ENCODE measurements around the gene IFT20. TPM values are rescaled to one million over a fixed set of nuclear protein-coding genes. Genes with fewer than 3 reads are reported as not detected.

Gene IFT20
- polyA plus RNA-seq, 2 of the 4 experiments (the other 2 are of a cell fraction), result 56.8 to 72.1 TPM

DNA sequence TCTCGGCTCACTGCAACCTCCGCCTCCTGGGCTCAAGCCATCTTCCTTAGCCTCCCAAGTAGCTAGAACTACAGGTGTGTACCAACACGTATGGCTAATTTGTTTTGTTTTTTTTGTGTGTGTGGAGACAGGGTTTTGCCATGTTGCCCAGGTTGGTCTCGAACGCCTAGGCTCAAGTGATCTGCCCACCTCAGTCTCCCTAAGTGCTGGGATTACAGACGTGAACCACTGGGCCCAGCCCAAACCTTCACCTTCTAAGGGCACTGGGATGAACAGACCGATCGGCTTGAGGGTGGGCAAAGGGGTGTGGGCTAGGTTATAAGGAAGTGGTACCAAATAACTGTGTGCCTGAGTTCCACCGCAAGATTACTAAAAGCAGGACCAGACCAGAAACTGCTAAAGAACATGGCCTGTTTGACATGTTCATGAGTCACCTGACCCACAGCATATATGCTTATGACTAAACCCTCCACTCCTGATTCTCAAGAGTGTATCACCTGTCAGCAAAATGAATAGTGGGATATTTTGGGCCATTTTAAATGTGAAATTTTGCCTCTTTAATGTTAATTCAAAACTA, 8.2 kb downstream of the IFT20 start (continued):
- TF ChIP-seq, protein P1, sequence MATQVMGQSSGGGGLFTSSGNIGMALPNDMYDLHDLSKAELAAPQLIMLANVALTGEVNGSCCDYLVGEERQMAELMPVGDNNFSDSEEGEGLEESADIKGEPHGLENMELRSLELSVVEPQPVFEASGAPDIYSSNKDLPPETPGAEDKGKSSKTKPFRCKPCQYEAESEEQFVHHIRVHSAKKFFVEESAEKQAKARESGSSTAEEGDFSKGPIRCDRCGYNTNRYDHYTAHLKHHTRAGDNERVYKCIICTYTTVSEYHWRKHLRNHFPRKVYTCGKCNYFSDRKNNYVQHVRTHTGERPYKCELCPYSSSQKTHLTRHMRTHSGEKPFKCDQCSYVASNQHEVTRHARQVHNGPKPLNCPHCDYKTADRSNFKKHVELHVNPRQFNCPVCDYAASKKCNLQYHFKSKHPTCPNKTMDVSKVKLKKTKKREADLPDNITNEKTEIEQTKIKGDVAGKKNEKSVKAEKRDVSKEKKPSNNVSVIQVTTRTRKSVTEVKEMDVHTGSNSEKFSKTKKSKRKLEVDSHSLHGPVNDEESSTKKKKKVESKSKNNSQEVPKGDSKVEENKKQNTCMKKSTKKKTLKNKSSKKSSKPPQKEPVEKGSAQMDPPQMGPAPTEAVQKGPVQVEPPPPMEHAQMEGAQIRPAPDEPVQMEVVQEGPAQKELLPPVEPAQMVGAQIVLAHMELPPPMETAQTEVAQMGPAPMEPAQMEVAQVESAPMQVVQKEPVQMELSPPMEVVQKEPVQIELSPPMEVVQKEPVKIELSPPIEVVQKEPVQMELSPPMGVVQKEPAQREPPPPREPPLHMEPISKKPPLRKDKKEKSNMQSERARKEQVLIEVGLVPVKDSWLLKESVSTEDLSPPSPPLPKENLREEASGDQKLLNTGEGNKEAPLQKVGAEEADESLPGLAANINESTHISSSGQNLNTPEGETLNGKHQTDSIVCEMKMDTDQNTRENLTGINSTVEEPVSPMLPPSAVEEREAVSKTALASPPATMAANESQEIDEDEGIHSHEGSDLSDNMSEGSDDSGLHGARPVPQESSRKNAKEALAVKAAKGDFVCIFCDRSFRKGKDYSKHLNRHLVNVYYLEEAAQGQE (IDR thresholded peaks at IDR 0.05), result no peak
- TF ChIP-seq CHD2 (IDR thresholded peaks at IDR 0.05; ENCODE audit: low read length, partially characterized antibody) (no peak), NPAS2 (CRISPR knock-in tag; IDR thresholded peaks at IDR 0.05; ENCODE audit: borderline replicate concordance) (no peak), HDAC2 (IDR thresholded peaks at IDR 0.05) (no peak), NFE2L2 (conservative IDR thresholded peaks at IDR 0.05; ENCODE audit: low read length) (no peak), ESRRA (IDR thresholded peaks at IDR 0.05; ENCODE audit: borderline replicate concordance, low read length) (no peak), RARB (CRISPR knock-in tag; IDR thresholded peaks at IDR 0.05) (no peak)
- TF ChIP-seq, protein P2, sequence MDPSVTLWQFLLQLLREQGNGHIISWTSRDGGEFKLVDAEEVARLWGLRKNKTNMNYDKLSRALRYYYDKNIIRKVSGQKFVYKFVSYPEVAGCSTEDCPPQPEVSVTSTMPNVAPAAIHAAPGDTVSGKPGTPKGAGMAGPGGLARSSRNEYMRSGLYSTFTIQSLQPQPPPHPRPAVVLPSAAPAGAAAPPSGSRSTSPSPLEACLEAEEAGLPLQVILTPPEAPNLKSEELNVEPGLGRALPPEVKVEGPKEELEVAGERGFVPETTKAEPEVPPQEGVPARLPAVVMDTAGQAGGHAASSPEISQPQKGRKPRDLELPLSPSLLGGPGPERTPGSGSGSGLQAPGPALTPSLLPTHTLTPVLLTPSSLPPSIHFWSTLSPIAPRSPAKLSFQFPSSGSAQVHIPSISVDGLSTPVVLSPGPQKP (IDR thresholded peaks at IDR 0.05; ENCODE audit: low read depth, low read length), result no peak

DNA sequence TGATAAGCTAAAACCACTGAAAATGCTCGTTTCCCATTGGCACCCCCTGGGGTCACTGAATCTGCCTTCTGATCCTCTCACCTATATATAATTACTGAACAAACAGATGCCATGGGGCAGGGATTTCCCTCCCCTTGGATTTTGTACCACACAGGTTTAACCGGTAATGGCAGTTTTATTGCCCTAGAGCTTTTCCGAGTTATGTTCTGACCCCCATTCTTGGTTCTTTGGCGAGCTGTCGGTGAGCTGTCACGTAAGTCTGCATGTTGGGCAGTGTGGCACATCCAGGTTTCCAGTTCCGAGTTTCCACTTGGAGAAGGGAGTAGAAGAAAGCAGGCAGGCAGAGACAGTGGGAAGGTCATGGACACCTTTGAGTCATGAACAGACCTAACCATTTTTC, 9.2 kb downstream of the IFT20 start:
- DNase-seq (ENCODE audit: low read depth in 1 of 2, low spot score in 1 of 2) (no peak), FAIRE-seq (no peak), ATAC-seq (no peak)
- peaks cover 42% of the 10 kb centered on the region for H3K4me1 ChIP-seq
- POLR2A ChIA-PET, result interaction anchor here (0.9 kb wide), 2 partner anchors 31 to 74 kb away, joined by 3 read pairs; partner anchors contain the start of gene POLDIP2
- no peak overlapping the region for H3K4me3 ChIP-seq
- no peaks in the 10 kb centered on the region for H3K9me3 ChIP-seq
- 85% methylated on average over 7 of the region's 7 CpGs for WGBS (ENCODE audit: missing lambda C conversion rate)
- peak overlapping the region in 1 of 2 experiments; percentile 24; a peak in 1 of 6 replicates for H3K27ac ChIP-seq
- H3K4me2 ChIP-seq, result no peak overlapping the region
- TF ChIP-seq JUNB (IDR thresholded peaks at IDR 0.05) (no peak), RNF2 (IDR thresholded peaks at IDR 0.05; ENCODE audit: borderline replicate concordance, low read depth) (no peak), BHLHE40 (IDR thresholded peaks at IDR 0.05; ENCODE audit: low read depth, low read length) (no peak), NFE2L2 (conservative IDR thresholded peaks at IDR 0.05; ENCODE audit: low read length) (no peak), NPAS2 (CRISPR knock-in tag; IDR thresholded peaks at IDR 0.05; ENCODE audit: borderline replicate concordance) (no peak), GATA3 (IDR thresholded peaks at IDR 0.05; ENCODE audit: borderline replicate concordance) (no peak), ZNF302 (CRISPR knock-in tag; IDR thresholded peaks at IDR 0.05) (no peak), CEBPB (IDR thresholded peaks at IDR 0.05) (no peak), HOXA7 (CRISPR knock-in tag; IDR thresholded peaks at IDR 0.05) (no peak), FOXS1 (CRISPR knock-in tag; IDR thresholded peaks at IDR 0.05) (no peak), CHD2 (IDR thresholded peaks at IDR 0.05; ENCODE audit: low read length, partially characterized antibody) (no peak), TFCP2L1 (CRISPR knock-in tag; IDR thresholded peaks at IDR 0.05) (no peak), PHF8 (IDR thresholded peaks at IDR 0.05; ENCODE audit: borderline replicate concordance, low read depth) (no peak), SREBF2 (IDR thresholded peaks at IDR 0.05) (no peak)
- TF ChIP-seq, protein P2 (IDR thresholded peaks at IDR 0.05; ENCODE audit: low read depth, low read length), result no peak
- TF ChIP-seq, protein P3, sequence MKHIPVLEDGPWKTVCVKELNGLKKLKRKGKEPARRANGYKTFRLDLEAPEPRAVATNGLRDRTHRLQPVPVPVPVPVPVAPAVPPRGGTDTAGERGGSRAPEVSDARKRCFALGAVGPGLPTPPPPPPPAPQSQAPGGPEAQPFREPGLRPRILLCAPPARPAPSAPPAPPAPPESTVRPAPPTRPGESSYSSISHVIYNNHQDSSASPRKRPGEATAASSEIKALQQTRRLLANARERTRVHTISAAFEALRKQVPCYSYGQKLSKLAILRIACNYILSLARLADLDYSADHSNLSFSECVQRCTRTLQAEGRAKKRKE (CRISPR knock-in tag; IDR thresholded peaks at IDR 0.05; ENCODE audit: low read depth), result no peak
- TF ChIP-seq, protein P4, sequence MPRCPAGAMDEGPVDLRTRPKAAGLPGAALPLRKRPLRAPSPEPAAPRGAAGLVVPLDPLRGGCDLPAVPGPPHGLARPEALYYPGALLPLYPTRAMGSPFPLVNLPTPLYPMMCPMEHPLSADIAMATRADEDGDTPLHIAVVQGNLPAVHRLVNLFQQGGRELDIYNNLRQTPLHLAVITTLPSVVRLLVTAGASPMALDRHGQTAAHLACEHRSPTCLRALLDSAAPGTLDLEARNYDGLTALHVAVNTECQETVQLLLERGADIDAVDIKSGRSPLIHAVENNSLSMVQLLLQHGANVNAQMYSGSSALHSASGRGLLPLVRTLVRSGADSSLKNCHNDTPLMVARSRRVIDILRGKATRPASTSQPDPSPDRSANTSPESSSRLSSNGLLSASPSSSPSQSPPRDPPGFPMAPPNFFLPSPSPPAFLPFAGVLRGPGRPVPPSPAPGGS (IDR thresholded peaks at IDR 0.05), result no peak
- CTCF ChIA-PET, result interaction anchor here (0.8 to 2.6 kb wide), 12 partner anchors 9 to 97 kb away, joined by 3 to 17 read pairs (median 4); partner anchors contain the start of genes IFT20 and TNFAIP1
